Endothelial cell of umbilical vein (primary cell): Measurements from ENCODE around the gene ARFGAP3. TPM values are rescaled to one million over a fixed set of nuclear protein-coding genes. Genes with fewer than 3 reads are reported as not detected.
A peak's percentile ranks its signal among the peaks of the same experiment; 100 is the strongest.

ENCODE experiments used
- BruUV-seq: library from RNA; stranded (reverse); fragments of 400-500 nt; replicated peaks from 2 replicates; lab custom pipeline; 2021; lab: Mats Ljungman, UMichigan
- CTCF ChIA-PET: fragments of 300-600, 350-600 bp; sonication (Branson Sonifier 250); formaldehyde crosslinking; loops from one replicate; lab custom pipeline; 2021; ENCODE audit warnings: antibody characterized with exemption, inconsistent platforms; lab: Charles Lee
- POLR2A ChIA-PET: fragments of 300-600, 350-600 bp; sonication (Branson Sonifier 250); formaldehyde crosslinking; loops from one replicate; lab custom pipeline; 2021; ENCODE audit warnings: antibody characterized with exemption, inconsistent platforms; lab: Charles Lee
- DNase-seq: peaks from one replicate; pipeline ENCODE4 v3.0.0-alpha.2; 2011; ENCODE audit warnings: low read depth, low spot score
- FAIRE-seq: peaks from 2 replicates; lab custom pipeline; 2011; peaks lifted over from hg19 to GRCh38; lab: Jason Lieb, UNC
- H2AFZ ChIP-seq: 2 replicates; pipeline ENCODE4 v1.6.0; 2012; ENCODE audit warnings: low read depth, low read length, control low read depth, inconsistent platforms
- H3K27ac ChIP-seq: 2 replicates; pipeline ENCODE4 v1.5.1; 2011; ENCODE audit warnings: low read depth, mild to moderate bottlenecking, control low read depth, low read length, moderate library complexity; ENCODE audit not compliant: insufficient read depth
- H3K27me3 ChIP-seq, 2 experiments: 2 replicates each; pipeline versions ENCODE4 v1.6.0 to v1.6.1; 2011; ENCODE audit warnings: low read length in 2 of 2, mixed read lengths in 1 of 2; ENCODE audit not compliant: control insufficient read depth in 2 of 2, insufficient read depth in 2 of 2
- H3K36me3 ChIP-seq, 2 experiments: 2 replicates in 1 of 2; 3 replicates in 1 of 2; pipeline ENCODE4 v1.5.1; 2011; ENCODE audit warnings: low read length in 2 of 2, mild to moderate bottlenecking in 1 of 2, moderate library complexity in 1 of 2; ENCODE audit not compliant: control insufficient read depth in 2 of 2, insufficient read depth in 2 of 2; ENCODE audit errors: extremely low read depth in 1 of 2
- H3K4me1 ChIP-seq: 3 replicates; pipeline ENCODE4 v1.5.1; 2011; ENCODE audit warnings: mild to moderate bottlenecking, low read length; ENCODE audit not compliant: control insufficient read depth, insufficient read depth; ENCODE audit errors: extremely low read depth
- H3K4me2 ChIP-seq: 2 replicates; pipeline ENCODE4 v1.6.1; 2011; ENCODE audit warnings: low read length, control low read depth, mixed read lengths; ENCODE audit not compliant: insufficient read depth
- H3K4me3 ChIP-seq, 3 experiments: fragments of 200-600 bp in 1 of 3; sonication (generic), shearing (Covaris generic) in 1 of 3; replicated peaks in 1 of 3; 2 replicates each; pipeline ENCODE4 v1.5.1; 2011 to 2016; ENCODE audit warnings: control low read depth in 3 of 3, low read length in 3 of 3, mild to moderate bottlenecking in 2 of 3, inconsistent platforms in 1 of 3, low read depth in 1 of 3, moderate library complexity in 1 of 3; ENCODE audit not compliant: insufficient read depth in 1 of 3
- H3K79me2 ChIP-seq: 2 replicates; pipeline ENCODE4 v1.6.0; 2012; ENCODE audit warnings: low read length, inconsistent platforms; ENCODE audit not compliant: control insufficient read depth, insufficient read depth
- H3K9ac ChIP-seq: replicated peaks from 2 replicates; pipeline ENCODE3; 2011; ENCODE audit warnings: low read length, control low read depth; ENCODE audit not compliant: insufficient read depth; ENCODE audit errors: extremely low read depth
- H3K9me1 ChIP-seq: replicated peaks from 3 replicates; pipeline ENCODE4 v1.6.0; 2011; ENCODE audit warnings: mild to moderate bottlenecking, low read length; ENCODE audit not compliant: control insufficient read depth, insufficient read depth; ENCODE audit errors: extremely low read depth
- H3K9me3 ChIP-seq: replicated peaks from 2 replicates; pipeline ENCODE4 v1.5.1; 2012; ENCODE audit warnings: low read length, inconsistent platforms; ENCODE audit not compliant: control insufficient read depth, insufficient read depth
- H4K20me1 ChIP-seq: replicated peaks from 2 replicates; pipeline ENCODE3; 2011; ENCODE audit warnings: mild to moderate bottlenecking, low read length; ENCODE audit not compliant: control insufficient read depth, insufficient read depth; ENCODE audit errors: extremely low read depth
- CTCF ChIP-seq, 2 donors: IDR thresholded peaks; 1 replicate in 1 of 2; 2 replicates in 1 of 2; pipeline ENCODE4 v1.5.1; 2011; ENCODE audit warnings: low read length in 2 of 2, mild to moderate bottlenecking in 2 of 2, moderate library complexity in 2 of 2, control low read depth in 1 of 2, inconsistent platforms in 1 of 2, low read depth in 1 of 2; ENCODE audit not compliant: insufficient read depth in 1 of 2; ENCODE audit errors: extremely low read depth in 1 of 2
- EZH2 ChIP-seq: IDR thresholded peaks from 2 replicates; pipeline ENCODE4 v1.6.1; 2012; ENCODE audit warnings: borderline replicate concordance, low read depth, mild to moderate bottlenecking, moderate library complexity, low read length, inconsistent platforms; ENCODE audit not compliant: severe bottlenecking
- FOS ChIP-seq: IDR thresholded peaks from 2 replicates; pipeline ENCODE4 v1.6.1; 2011; ENCODE audit warnings: mild to moderate bottlenecking, low read length, moderate library complexity, borderline replicate concordance; ENCODE audit not compliant: insufficient read depth
- GATA2 ChIP-seq: IDR thresholded peaks from 2 replicates; pipeline ENCODE4 v1.7.0; 2011; ENCODE audit warnings: low read depth, mild to moderate bottlenecking, moderate library complexity, mixed read lengths, low read length; ENCODE audit not compliant: insufficient read length, insufficient read depth
- JUN ChIP-seq: IDR thresholded peaks from 2 replicates; pipeline ENCODE4 v1.6.1; 2011; ENCODE audit warnings: borderline replicate concordance, low read depth; ENCODE audit not compliant: insufficient read length, insufficient read depth
- MAX ChIP-seq: IDR thresholded peaks from 2 replicates; pipeline ENCODE4 v1.6.1; 2011; ENCODE audit not compliant: insufficient read depth, insufficient read length
- MYC ChIP-seq: IDR thresholded peaks from one replicate; pipeline ENCODE4 v1.6.1; 2011; ENCODE audit warnings: mild to moderate bottlenecking, low read depth, low read length
- POLR2A ChIP-seq: IDR thresholded peaks from 2 replicates; pipeline ENCODE4 v1.6.1; 2012; ENCODE audit warnings: low read depth, mild to moderate bottlenecking, control low read depth, low read length
- POLR2AphosphoS5 ChIP-seq: IDR thresholded peaks from 2 replicates; pipeline ENCODE4 v1.6.1; 2012; ENCODE audit warnings: low read depth, mild to moderate bottlenecking, control low read depth, low read length, moderate library complexity; ENCODE audit not compliant: insufficient read depth
- dilution Hi-C: fragments of 300-500 bp; cut with MboI; formaldehyde crosslinking; loops from one replicate; pipeline ENCODE4 v1.15.0; 2019; ENCODE audit warnings: low sequenced_read_pairs; ENCODE audit not compliant: extremely low pct_ligation_motif_present
- intact Hi-C: fragments of 100-400 bp; cut with micrococcal nuclease; formaldehyde crosslinking; loops from one replicate; pipeline ENCODE4 v1.10.0; 2022
- polyA plus RNA-seq, 4 experiments: library from polyadenylated mRNA; depleted of rRNA in 3 of 4; stranded (reverse) in 3 of 4; unstranded in 1 of 4; fragments of >200 nt; gene quantifications; 2 replicates each; pipeline versions ENCODE4 v1.2.1 to v1.2.3, GENCODE V29; 2011 to 2012; ENCODE audit warnings: missing spikeins in 1 of 4
- total RNA-seq: library from RNA; stranded (reverse); gene quantifications from 2 replicates; pipeline ENCODE4 v1.2.3, GENCODE V29; 2021

Gene ARFGAP3
- total and polyA plus RNA-seq, 2 donors (not counting 3 experiments of a cell fraction or from before 2014, with no cell fraction given), result 29.1 to 33.4 TPM

GRCh38 chr22:42805998-42806830 is 50.9 kb downstream of the ARFGAP3 start:
- FAIRE-seq (peak; percentile 84), DNase-seq (peak; percentile 55)
- Histone ChIP-seq H3K27ac (peak overlapping the region; percentile 64), H3K79me2 (no peaks in the 10 kb centered on the region), H4K20me1 (no peaks in the 10 kb centered on the region), H3K4me1 (peaks cover 24% of the 10 kb centered on the region), H2AFZ (no peak overlapping the region), H3K9ac (peak overlapping the region; percentile 28), H3K4me2 (no peak overlapping the region), H3K4me3 (no peak overlapping the region), H3K9me1 (no peaks in the 10 kb centered on the region), H3K36me3 (peaks cover 4 to 14% of the 10 kb centered on the region in 2 experiments), H3K9me3 (no peaks in the 10 kb centered on the region), H3K27me3 (no peaks in the 10 kb centered on the region)
- POLR2A ChIA-PET, result no interaction called here
- dilution Hi-C loops (no loop called here), intact Hi-C loops (no loop called here)
- TF ChIP-seq CTCF (IDR thresholded peaks at IDR 0.05; ENCODE audit: extremely low read depth in 1 of 2, insufficient read depth in 1 of 2, low read depth in 1 of 2, low read length in 2 of 2) (no peak), FOS (no peak), EZH2 (no peak), MYC (no peak), POLR2A (no peak), JUN (no peak), GATA2 (no peak), POLR2AphosphoS5 (no peak), MAX (no peak)
- BruUV-seq, result no TSS peak
- CTCF ChIA-PET, result interaction anchor here (0.9 to 1.0 kb wide), 2 partner anchors 12 to 14 kb away, joined by 3 read pairs; no protein-coding TSS in a partner anchor
